ENCODE results near the gene CCDC51.
A peak's percentile ranks its signal among the peaks of the same experiment; 100 is the strongest.
"Not testable (repeated sequence)": the region's sequence is repeated elsewhere in the genome, so short reads cannot be mapped to it uniquely, and the experiment has no call there.

CCDC51 gene, protein sequence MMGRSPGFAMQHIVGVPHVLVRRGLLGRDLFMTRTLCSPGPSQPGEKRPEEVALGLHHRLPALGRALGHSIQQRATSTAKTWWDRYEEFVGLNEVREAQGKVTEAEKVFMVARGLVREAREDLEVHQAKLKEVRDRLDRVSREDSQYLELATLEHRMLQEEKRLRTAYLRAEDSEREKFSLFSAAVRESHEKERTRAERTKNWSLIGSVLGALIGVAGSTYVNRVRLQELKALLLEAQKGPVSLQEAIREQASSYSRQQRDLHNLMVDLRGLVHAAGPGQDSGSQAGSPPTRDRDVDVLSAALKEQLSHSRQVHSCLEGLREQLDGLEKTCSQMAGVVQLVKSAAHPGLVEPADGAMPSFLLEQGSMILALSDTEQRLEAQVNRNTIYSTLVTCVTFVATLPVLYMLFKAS

DNA sequence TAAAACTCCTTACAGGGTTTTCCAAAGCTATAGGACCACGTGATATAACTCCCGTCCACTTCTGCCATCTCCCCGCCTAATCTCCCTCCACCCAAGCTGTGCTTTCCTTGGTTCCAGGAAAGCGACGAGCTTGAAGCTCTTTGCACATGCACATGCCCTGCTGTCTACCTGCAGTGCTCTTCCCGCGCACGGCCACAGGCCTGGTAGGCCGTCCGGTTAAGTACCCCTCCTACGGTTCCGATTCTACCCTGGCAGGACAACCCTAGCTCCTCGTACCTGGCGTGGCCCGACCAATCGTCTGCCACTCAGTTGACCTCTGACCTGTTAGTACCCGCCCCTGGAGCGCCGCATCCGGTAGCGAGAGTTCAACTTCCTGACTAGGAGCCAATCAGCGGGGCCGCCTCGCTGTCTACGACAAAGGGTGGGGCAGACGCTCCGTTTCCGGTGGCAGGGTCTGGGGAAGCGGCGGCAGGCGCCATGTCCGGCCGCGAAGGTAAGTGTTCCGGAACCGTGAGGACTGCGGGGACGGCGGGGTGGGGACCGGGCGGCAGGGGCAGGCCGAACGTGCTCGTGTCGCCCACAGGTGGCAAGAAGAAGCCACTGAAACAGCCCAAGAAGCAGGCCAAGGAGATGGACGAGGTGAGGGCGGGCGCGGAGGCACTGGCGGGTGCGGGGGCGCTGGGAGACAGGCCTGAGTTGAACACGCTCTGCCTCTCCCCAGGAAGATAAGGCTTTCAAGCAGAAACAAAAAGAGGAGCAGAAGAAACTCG is at the start of gene CCDC51, which contains the start of gene TMA7:
TSS of gene CCDC51 (minus strand) at position 300 of the 770 bp plus-strand sequence. CDS start 4,991 bp downstream, outside the sequence.
TSS of gene TMA7 (plus strand) at position 438 of the 770 bp plus-strand sequence. CDS start at position 478, 40 bp downstream.
- peak; percentile 98 for DNase-seq

DNA sequence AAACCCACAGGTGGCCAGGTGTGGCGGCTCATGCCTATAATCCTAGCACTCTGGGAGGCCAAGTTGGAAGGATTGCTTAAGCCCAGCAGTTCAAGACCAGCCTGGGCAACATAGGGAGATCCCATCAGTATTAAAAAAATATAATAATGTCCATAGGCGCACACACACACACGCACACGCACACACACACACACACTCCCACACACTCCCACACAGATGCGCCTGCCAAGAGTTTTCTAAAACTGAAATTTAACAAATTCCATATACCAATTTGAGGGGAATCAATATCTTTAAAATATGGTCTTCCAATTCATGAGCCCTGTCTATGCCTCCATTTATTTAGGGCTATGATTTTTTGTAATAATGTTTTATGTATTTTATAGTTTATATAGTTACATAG is 47.0 kb upstream of the CCDC51 start:
- no peak for DNase-seq

DNA sequence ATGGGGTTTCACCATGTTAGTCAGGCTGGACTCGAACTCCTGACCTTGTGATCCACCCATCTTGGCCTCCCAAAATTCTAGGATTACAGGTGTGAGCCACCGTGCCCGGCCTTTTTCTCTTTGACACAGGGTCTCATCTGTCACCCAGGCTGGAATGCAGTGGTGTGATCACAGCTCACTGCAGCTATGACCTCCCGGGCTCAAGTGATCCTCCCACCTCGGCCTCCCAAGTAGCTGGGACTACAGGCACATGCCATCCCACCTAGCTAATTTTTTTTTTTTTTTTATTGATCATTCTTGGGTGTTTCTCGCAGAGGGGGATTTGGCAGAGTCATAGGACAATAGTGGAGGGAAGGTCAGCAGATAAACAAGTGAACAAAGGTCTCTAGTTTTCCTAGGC is 42.9 kb upstream of the CCDC51 start:
- DNase-seq = not testable (repeated sequence)

DNA sequence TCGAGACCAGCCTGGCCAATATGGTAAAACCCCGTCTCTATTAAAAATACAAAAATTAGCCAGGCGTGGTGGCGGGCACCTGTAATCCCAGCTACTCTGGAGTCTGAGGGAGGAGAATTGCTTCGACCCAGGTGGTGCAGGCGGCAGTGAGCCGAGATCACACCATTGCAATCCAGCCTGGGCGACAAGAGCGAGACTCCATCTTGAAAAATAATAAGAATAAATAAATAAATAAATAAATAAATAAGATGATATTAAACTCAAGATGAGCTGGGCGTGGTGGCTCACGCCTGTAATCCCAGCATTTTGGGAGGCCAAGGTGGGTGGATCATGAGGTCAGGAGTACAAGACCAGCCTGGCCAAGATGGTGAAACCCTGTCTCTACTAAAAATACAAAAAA is 41.0 kb upstream of the CCDC51 start:
- DNase-seq = not testable (repeated sequence)

DNA sequence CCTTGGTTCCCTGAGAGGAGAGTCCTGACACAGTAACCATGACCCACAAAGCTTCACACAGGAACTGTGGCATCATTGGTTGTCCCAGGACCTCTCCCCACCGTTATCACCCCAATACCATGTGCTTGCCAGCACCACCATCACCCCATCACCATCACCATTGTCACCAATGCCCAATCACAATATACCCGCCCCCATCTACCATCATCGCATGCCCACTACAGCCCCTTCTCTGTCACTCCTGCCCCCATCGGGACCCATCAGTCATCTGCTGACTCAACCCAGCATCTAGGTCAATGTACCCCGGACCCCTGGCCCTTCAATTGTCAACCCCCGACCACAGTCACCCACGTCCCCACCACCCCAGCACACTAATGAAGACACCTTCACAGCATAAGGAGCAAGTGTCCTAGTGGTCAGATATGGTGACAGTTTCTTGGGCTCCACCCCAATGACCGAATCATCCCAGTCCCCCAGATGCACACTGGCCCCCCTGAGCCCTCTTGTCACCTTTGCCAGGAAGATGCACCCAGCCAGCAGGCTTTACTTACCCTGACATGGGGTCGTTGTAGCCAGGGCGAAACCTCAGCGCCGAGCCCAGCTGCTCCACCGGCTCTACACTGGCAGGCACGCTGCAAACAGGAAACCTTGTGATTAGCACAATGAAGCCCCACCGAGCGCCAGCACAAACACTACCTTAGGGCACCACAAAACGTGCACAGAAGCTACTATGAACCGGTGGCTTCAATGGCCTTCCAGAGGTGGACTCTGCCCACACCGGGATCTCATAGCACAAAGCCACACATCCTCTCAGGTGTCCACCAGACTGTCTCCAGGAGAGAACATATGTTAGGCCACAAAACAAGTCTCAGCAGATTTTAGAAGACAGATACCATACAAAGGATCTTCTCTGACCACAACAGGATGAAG is 39.0 kb upstream of the CCDC51 start:
- peak; percentile 75 for DNase-seq

DNA sequence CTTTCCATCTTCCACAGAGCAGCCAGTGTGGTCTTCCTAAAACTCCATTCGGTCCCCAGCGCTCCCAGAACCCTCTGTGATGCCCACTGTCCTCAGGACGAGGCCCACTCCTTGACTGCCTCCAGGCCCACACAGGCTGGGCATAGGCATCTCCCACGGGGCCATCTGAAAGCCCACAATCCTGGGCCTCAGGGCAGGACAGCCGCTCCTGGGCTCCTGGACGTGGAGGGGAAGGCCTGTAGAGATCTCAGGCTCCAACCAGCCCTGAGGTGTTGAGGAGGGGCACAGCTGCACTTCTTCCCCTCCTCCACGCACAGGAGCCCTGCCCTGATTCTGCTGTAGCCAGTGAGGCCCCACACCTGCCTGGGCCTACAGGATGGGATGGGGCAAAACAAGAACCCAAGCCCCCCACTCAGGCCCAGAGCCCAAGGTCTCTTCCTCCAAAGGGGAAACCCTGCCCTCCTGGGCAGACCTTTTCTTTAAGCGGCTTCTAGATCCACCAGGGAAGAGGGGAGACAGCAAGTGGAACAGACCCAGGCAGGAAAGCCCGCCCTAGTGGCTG is 38.1 kb upstream of the CCDC51 start:
- DNase-seq = no peak

DNA sequence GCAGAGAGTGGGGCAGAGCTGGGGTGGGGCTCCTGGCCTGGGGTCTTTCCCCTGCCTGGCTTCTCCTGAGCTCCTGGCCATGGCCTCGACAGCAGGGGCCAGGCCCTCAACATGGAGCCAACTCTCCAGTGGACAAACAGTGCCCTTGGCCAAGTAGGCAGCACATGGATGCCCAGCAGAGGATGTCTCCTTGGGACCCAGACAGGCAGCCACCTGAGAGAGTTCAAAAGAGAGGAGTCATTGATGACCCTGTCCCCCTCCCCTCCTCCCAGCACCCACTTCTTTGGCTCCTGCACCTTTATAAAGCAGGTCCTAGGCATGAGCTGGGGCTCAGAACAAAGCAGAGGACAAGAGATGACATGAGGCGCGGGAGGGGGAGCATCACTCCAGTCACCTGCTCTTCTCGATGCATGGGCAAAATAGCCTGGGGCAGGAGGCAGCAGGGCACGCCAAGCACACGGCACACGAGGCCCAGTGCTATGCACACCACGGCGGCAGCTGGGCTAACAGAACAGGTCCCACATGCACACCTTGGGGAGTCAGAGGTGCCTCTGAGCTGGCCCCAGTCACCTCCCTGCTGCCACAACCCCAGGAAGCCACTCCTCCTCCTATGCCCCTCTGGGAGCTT is 36.6 kb upstream of the CCDC51 start:
- DNase-seq = no peak

DNA sequence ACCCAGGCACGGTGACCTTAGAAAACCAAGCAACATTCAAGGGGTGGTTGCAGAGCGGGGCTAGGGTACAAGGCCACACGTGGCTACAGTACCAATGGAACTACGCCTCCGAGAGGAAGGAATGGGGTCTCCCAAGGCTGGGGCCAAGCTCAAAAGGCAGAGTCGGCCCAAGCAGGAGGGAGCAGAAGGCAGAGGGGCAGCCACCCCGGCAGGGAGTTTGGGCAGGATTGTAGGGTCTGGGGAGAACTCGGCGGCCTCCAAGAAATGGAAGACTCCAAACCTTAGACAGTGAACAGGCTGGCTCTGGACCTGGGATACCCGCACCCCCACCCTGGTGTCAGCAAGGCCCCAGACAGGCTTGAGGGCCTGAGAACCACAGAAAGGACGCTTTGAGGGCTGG is 35.3 kb upstream of the CCDC51 start:
- no peak for DNase-seq

DNA sequence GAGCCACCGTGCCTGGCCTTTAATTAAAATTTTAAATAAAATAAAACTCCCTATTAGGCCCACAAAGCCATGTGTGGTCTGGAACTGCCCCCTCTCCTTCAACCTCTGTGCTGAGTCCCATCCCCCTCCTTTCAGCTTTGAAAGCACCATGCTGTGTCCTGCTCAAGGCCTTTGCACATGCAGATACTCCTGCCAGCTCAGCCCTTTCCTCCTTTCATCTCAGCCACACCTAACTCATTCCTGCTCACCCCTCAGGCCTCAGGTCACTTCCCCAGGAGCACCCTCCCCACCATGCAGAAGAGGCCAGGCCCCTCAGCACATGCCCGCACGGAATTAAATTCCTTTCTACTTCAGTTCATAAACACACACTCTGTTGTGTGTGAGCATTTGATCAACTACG is 34.7 kb upstream of the CCDC51 start:
- DNase-seq = no peak

DNA sequence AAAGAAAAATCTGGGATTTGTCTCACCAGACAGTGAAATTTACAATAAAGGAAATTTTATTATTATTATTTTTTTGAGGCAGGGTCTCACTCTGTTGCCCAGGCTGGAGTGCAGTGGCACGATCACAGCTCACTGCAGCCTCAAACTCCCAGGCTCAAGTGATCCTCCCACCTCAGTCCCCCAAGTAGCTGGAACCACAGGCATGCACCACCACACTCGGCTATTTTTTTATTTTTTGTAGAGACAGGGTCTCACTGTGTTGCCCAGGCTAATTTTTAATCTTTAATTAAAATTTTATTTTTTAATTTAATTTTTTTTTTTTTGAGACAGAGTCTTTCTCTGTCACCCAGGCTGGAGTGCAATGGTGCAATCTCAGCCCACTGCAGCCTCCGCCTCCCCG is 34.1 kb upstream of the CCDC51 start:
- DNase-seq = not testable (repeated sequence)

DNA sequence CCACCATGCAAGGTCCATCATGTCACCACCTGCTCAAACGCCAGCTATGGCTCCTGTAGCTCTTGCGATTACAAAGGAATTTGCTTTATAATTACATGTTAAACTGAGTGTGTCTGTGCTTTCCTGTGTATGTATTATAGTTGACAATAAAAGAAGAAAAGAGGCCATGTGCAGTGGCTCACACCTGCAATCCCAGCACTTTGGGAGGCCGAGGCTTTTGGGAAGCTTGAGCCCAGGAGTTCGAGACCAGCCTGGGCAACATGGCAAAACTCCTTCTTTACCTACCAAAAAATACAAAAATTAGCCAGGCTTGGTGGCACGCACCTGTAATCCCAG is 33.7 kb upstream of the CCDC51 start:
- no peak for DNase-seq

DNA sequence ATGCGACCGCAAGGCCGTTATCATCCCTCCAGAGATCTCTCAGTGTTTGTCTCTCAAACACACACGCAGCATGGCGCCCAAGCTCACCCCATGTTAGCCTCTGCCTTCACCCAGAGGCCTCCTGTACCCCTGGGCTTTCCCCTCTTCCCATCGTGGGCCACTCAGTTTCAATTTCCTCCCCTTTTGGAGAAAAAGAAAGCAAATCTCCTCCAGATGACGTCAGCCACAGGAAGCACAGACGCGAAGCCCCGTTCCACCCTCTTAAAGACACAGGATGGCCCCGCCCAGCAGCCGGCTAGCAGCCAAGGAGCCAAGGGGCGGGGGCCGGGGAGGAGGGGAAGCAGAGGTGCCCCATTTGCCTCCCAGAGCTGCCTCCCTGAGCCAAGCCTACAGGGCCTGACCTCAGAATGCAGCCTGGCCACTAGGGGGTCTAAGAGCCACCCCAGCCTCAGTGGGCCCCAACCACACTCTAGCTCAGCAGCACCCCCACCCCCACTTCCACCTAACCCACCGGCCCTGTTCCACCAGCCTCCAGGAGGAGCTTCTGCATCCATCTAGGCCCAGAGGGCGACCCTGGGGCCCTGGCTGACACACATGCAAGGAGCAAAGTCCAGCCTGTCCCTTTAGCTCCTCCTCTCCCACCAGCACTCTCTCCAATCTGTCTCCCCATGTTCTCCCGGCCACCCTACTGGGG is 33.2 kb upstream of the CCDC51 start:
- peak; percentile 97 for DNase-seq

DNA sequence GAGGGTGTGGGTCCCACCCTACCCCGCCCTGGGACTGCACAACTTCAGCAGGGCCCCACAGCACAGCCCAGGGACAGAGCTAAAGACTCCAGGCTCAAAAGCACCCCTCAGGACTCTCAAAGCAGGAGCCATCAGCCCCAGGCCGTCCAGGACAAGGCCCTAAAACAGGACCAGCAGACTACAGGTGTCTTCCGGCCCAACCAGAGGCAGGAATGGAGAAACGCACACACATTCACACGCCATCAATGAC is 32.7 kb upstream of the CCDC51 start:
- no peak for DNase-seq

DNA sequence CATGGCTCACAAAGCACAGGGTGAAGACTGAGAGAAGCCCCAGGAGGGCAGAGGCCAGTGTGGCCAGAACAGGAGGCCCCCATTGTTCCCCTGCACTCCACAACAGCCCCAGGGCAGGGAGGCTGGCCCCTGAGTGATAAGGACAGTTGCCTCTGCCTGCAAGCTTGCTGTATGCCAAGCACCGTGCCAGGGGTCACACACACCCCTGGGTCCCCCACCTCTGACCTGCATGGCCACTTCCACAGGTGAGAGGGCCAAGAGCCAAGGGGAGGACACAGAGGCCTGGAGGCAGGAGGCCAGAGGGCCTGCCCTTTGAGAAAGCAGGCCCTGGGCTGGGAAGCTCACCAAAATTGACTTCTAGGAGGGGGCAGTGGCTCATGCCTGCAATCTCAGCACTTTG is 30.4 kb upstream of the CCDC51 start:
- DNase-seq = no peak

DNA sequence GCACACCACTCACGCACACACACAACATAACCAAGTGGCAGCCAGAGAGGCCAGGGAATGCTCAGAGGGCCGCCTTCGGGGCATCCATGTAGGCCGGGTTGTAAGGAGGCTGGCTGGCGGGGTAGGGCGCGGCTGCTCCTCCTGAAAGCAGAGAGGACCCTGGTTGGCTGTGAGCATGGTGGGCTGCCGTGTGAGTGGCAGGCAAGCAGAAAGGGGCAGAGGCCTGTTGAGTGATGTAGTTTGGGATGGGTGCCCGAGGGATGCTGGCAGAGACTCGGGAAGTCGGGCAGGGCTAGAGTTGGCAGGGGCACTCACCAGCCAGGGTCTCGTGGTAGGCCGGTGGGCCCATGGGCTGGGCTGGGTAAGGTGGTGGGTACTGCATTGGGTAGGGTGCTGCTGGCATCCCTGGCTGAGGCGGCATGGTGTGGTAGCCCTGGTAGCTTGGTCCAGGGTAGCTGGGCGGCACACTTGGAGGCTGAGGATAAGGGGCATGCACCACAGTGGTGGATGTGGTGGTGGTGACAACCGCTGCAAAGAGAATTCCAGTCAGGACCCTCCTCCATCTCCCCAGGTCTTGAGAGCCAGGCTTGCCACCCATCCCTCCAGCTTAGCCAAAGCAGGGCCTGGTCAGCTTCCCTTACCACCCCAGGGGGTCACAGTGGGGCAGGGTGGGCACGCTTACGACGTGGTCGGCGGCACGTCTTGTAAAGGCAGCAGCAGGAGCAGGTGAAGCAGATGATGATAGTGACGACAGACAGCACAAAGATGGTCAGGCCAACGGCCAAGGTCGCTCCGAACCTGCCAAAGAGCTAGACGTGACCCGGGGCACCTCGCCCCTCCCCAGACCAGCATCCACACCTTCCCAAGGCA is 29.4 kb upstream of the CCDC51 start:
- DNase-seq = no peak

DNA sequence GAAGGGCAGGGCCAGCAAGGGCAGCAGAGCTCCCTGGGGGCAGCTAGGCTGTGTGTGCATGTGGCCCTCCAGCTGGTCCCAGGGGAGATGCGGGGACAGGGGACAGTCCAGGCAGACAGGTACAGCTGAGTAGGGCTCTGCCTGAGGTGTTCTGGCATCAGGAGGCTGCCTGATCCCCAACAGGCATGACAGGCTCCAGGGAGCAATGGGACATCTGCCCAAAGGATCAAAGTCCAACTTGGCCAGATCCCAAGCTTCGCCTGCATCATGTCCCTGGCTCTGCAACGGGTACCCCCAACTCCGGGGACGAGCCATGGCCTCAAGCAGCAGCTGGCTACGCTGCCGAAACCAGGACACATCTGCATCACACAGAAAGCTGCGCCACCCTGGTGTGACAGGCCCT is 28.4 kb upstream of the CCDC51 start:
- no peak for DNase-seq

DNA sequence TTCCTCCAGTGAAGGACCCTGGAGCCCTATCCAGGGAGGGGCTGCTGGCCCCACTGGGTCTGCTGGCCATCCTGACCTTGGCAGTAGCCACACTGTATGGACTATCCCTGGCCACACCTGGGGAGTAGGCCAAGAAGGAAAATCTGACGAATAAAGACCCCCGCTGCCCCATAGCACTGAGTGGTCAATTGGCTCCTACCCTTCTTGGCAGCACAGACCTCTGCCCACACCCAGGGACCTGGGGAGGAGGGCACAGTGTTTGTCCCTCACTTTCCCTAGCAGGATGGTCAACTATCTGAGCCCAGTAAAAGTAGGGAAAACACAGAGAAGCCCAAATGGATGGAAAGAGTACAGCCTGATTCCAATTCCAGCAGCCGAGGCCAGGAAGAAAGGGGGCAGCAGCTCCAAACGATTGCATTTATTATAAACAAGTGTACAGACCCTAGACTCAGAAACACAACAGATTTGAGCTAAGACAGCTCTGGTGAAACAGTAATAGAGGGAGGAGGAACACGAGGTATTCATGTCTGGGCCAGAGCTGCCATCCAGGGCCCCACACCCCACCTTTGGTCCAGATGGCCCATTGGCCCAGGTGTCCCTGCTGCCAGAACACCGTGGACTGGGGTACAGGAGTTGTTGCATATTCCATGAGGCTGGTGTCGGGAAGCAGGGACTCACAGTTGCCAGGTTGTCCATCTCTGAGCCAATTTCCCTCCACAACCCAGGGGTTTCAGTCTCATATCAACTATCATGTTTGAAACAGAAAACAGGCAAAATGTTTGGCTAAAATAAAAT is 27.8 kb upstream of the CCDC51 start:
- no peak for DNase-seq

DNA sequence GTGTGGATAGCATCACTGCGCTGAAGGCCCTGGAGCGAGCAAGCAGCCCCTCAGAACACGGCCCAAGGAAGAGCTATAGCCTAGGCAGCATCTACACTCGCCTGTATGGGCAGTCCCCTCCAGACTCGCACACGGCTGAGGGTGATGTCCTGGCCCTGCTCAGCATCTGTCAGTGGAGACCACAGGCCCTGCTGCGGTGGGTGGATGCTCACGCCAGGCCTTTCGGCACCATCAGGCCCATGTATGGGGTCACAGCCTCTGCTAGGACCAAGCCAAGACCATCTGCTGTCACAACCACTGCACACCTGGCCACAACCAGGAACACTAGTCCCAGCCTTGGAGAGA is 27.2 kb upstream of the CCDC51 start:
- DNase-seq = no peak

DNA sequence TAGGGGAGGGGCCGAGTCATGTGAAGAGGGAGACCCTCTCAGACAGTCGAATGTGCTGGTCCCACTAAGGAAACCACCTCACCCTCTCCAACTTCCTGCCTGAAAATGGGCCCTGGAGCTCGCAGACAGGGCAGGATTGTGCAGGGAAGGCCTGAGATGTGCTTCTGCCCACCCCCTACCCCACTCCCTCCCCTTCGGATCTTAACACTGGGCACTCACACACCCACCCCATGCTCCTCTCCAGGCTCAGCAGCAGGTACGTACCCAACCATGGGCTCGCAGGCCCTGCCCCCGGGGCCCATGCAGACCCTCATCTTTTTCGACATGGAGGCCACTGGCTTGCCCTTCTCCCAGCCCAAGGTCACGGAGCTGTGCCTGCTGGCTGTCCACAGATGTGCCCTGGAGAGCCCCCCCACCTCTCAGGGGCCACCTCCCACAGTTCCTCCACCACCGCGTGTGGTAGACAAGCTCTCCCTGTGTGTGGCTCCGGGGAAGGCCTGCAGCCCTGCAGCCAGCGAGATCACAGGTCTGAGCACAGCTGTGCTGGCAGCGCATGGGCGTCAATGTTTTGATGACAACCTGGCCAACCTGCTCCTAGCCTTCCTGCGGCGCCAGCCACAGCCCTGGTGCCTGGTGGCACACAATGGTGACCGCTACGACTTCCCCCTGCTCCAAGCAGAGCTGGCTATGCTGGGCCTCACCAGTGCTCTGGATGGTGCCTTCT is 26.6 kb upstream of the CCDC51 start:
- DNase-seq = peak; percentile 43
